ENCODE data around the gene TMCC2. TPM values are rescaled to one million over a fixed set of nuclear protein-coding genes. Genes with fewer than 3 reads are reported as not detected.

TMCC2 gene
- total RNA-seq, 1 donor from 2014 or later = 10.6 TPM

GRCh38 chr1:205243350-205244191 is 15.8 kb downstream of the TMCC2 start:
- H3K36me3 Mint-ChIP-seq (ENCODE audit: low read depth, unreplicated experiment) = peaks cover 11% of the 10 kb centered on the region
- Histone ChIP-seq H2AFZ (ENCODE audit: low read depth, low read length) (no peak overlapping the region), H3K36me3 (ENCODE audit: insufficient read depth, low read length) (no peaks in the 10 kb centered on the region), H3K4me3 (ENCODE audit: insufficient read depth, low read depth, low read length) (no peak overlapping the region), H3K27me3 (ENCODE audit: insufficient read depth, low read length) (no peaks in the 10 kb centered on the region), H3K4me2 (ENCODE audit: low read length) (no peak overlapping the region), H3K79me2 (ENCODE audit: insufficient read depth, low read length) (no peaks in the 10 kb centered on the region), H3K9ac (ENCODE audit: low read length) (no peak overlapping the region), H3K9me3 (ENCODE audit: insufficient read depth, low read depth, low read length) (no peaks in the 10 kb centered on the region), H3K4me1 (ENCODE audit: insufficient read depth, low read length) (no peaks in the 10 kb centered on the region), H3K27ac (ENCODE audit: low read depth, low read length) (no peak overlapping the region), H4K20me1 (ENCODE audit: insufficient read depth, low read length) (no peaks in the 10 kb centered on the region)
- no peaks in the 10 kb centered on the region for H3K27me3 Mint-ChIP-seq (ENCODE audit: low read depth, unreplicated experiment)
- DNase-seq (ENCODE audit: low read depth) (no peak), FAIRE-seq (no peak)
- H3K4me1 Mint-ChIP-seq (ENCODE audit: low read depth, unreplicated experiment) = no peaks in the 10 kb centered on the region
- TF ChIP-seq CTCF (IDR thresholded peaks at IDR 0.05; ENCODE audit: insufficient read depth, low read depth, low read length) = no peak
- no peak for TF ChIP-seq EZH2 (IDR thresholded peaks at IDR 0.05; ENCODE audit: insufficient read depth, low read length)
- H3K9me3 Mint-ChIP-seq (ENCODE audit: unreplicated experiment) = no peaks in the 10 kb centered on the region
- H3K4me3 Mint-ChIP-seq (ENCODE audit: unreplicated experiment) = no peak overlapping the region
- H3K27ac Mint-ChIP-seq (ENCODE audit: unreplicated experiment) = no peak overlapping the region

- FAIRE-seq (no peak), DNase-seq (ENCODE audit: low read depth) (no peak)
- Histone ChIP-seq H3K4me1 (ENCODE audit: insufficient read depth, low read length) (peaks cover 7% of the 10 kb centered on the region), H3K36me3 (ENCODE audit: insufficient read depth, low read length) (no peaks in the 10 kb centered on the region), H3K4me3 (ENCODE audit: insufficient read depth, low read depth, low read length) (no peak overlapping the region), H4K20me1 (ENCODE audit: insufficient read depth, low read length) (no peaks in the 10 kb centered on the region), H3K4me2 (ENCODE audit: low read length) (no peak overlapping the region), H3K9me3 (ENCODE audit: insufficient read depth, low read depth, low read length) (no peaks in the 10 kb centered on the region), H3K79me2 (ENCODE audit: insufficient read depth, low read length) (no peaks in the 10 kb centered on the region), H3K27ac (ENCODE audit: low read depth, low read length) (no peak overlapping the region), H3K27me3 (ENCODE audit: insufficient read depth, low read length) (no peaks in the 10 kb centered on the region), H2AFZ (ENCODE audit: low read depth, low read length) (no peak overlapping the region), H3K9ac (ENCODE audit: low read length) (no peak overlapping the region)
- H3K27me3 Mint-ChIP-seq (ENCODE audit: low read depth, unreplicated experiment) = no peaks in the 10 kb centered on the region
- H3K36me3 Mint-ChIP-seq (ENCODE audit: low read depth, unreplicated experiment) = peaks cover 11% of the 10 kb centered on the region
- no peak overlapping the region for H3K27ac Mint-ChIP-seq (ENCODE audit: unreplicated experiment)
- H3K4me1 Mint-ChIP-seq (ENCODE audit: low read depth, unreplicated experiment) = peaks cover 5% of the 10 kb centered on the region
- no peak overlapping the region for H3K4me3 Mint-ChIP-seq (ENCODE audit: unreplicated experiment)
- H3K9me3 Mint-ChIP-seq (ENCODE audit: unreplicated experiment) = no peaks in the 10 kb centered on the region
- TF ChIP-seq CTCF (IDR thresholded peaks at IDR 0.05; ENCODE audit: insufficient read depth, low read depth, low read length) (no peak), EZH2 (IDR thresholded peaks at IDR 0.05; ENCODE audit: insufficient read depth, low read length) (no peak)
Observed at GRCh38 chr1:205244384-205244783, 16.6 kb downstream of the TMCC2 start.

GRCh38 chr1:205245096-205245495 is 17.4 kb downstream of the TMCC2 start:
- Mint-ChIP-seq H3K27ac (ENCODE audit: unreplicated experiment) (no peak overlapping the region), H3K9me3 (ENCODE audit: unreplicated experiment) (no peaks in the 10 kb centered on the region), H3K27me3 (ENCODE audit: low read depth, unreplicated experiment) (no peaks in the 10 kb centered on the region), H3K36me3 (ENCODE audit: low read depth, unreplicated experiment) (peaks cover 11% of the 10 kb centered on the region), H3K4me3 (ENCODE audit: unreplicated experiment) (no peak overlapping the region), H3K4me1 (ENCODE audit: low read depth, unreplicated experiment) (peaks cover 11% of the 10 kb centered on the region)
- TF ChIP-seq EZH2 (IDR thresholded peaks at IDR 0.05; ENCODE audit: insufficient read depth, low read length) (no peak), CTCF (IDR thresholded peaks at IDR 0.05; ENCODE audit: insufficient read depth, low read depth, low read length) (no peak)
- Histone ChIP-seq H3K9ac (ENCODE audit: low read length) (no peak overlapping the region), H3K4me1 (ENCODE audit: insufficient read depth, low read length) (peaks cover 9% of the 10 kb centered on the region), H3K27ac (ENCODE audit: low read depth, low read length) (no peak overlapping the region), H3K9me3 (ENCODE audit: insufficient read depth, low read depth, low read length) (no peaks in the 10 kb centered on the region), H3K4me2 (ENCODE audit: low read length) (no peak overlapping the region), H3K36me3 (ENCODE audit: insufficient read depth, low read length) (no peaks in the 10 kb centered on the region), H2AFZ (ENCODE audit: low read depth, low read length) (no peak overlapping the region), H3K79me2 (ENCODE audit: insufficient read depth, low read length) (no peaks in the 10 kb centered on the region), H4K20me1 (ENCODE audit: insufficient read depth, low read length) (no peaks in the 10 kb centered on the region), H3K27me3 (ENCODE audit: insufficient read depth, low read length) (no peaks in the 10 kb centered on the region), H3K4me3 (ENCODE audit: insufficient read depth, low read depth, low read length) (no peak overlapping the region)
- DNase-seq (ENCODE audit: low read depth) = no peak
- FAIRE-seq = no peak

Data from astrocyte (in vitro differentiated cells and primary cell).